Mammary epithelial cell (primary cell): ENCODE results near the gene NDUFB6.

Source experiments
- EZH2 ChIP-seq: IDR thresholded peaks from 2 replicates; pipeline ENCODE4 v1.6.1; 2012; ENCODE audit warnings: low read length, inconsistent platforms, borderline replicate concordance
- TF ChIP-seq, protein P1 (sequence below), 2 donors: IDR thresholded peaks in 1 of 2; conservative IDR thresholded peaks in 1 of 2; 2 replicates each; pipeline ENCODE4 v1.5.1; 2011 to 2012; ENCODE audit warnings: inconsistent platforms in 2 of 2, low read length in 2 of 2, mild to moderate bottlenecking in 2 of 2, control low read depth in 1 of 2, low read depth in 1 of 2; ENCODE audit not compliant: insufficient read depth in 1 of 2; ENCODE audit errors: extremely low read depth in 1 of 2

GRCh38 chr9:32573821-32574220 is 862 bp upstream of the NDUFB6 start:
- TF ChIP-seq, protein P1, sequence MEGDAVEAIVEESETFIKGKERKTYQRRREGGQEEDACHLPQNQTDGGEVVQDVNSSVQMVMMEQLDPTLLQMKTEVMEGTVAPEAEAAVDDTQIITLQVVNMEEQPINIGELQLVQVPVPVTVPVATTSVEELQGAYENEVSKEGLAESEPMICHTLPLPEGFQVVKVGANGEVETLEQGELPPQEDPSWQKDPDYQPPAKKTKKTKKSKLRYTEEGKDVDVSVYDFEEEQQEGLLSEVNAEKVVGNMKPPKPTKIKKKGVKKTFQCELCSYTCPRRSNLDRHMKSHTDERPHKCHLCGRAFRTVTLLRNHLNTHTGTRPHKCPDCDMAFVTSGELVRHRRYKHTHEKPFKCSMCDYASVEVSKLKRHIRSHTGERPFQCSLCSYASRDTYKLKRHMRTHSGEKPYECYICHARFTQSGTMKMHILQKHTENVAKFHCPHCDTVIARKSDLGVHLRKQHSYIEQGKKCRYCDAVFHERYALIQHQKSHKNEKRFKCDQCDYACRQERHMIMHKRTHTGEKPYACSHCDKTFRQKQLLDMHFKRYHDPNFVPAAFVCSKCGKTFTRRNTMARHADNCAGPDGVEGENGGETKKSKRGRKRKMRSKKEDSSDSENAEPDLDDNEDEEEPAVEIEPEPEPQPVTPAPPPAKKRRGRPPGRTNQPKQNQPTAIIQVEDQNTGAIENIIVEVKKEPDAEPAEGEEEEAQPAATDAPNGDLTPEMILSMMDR (conservative IDR thresholded peaks at IDR 0.05 in 1 of 2, IDR thresholded peaks at IDR 0.05 in 1 of 2; ENCODE audit: extremely low read depth in 1 of 2, insufficient read depth in 1 of 2, low read depth in 1 of 2, low read length in 2 of 2): no peak
- TF ChIP-seq EZH2: no peak
